IMR-90 (cell line): Measurements from ENCODE around the gene PRAC1. TPM values are rescaled to one million over a fixed set of nuclear protein-coding genes. Genes with fewer than 3 reads are reported as not detected.

ENCODE experiments used
- ATAC-seq: fragments of 200-7000 bp; cut with Tn5 transposase; 2 replicates; pipeline ENCODE4 v1.9.1; 2020; ENCODE audit warnings: low read depth, mild to moderate bottlenecking, moderate library complexity
- BruUV-seq: library from RNA; stranded (reverse); fragments of 400-500 nt; replicated peaks from 2 replicates; lab custom pipeline; 2021; lab: Mats Ljungman, UMichigan
- CTCF ChIA-PET: fragments of 300-600 bp; formaldehyde crosslinking; extraction: SDS; loops from one replicate; lab custom pipeline; 2021; ENCODE audit warnings: antibody characterized with exemption; lab: Yijun Ruan, JAX
- POLR2A ChIA-PET: fragments of 300-600 bp; sonication (Branson Sonifier 250); formaldehyde crosslinking; loops from one replicate; lab custom pipeline; 2022; ENCODE audit warnings: antibody characterized with exemption; ENCODE audit not compliant: unreplicated experiment; lab: Charles Lee
- DNase-seq: peaks from one replicate; pipeline ENCODE4 v3.0.0; 2013
- H2AFZ ChIP-seq: replicated peaks from 2 replicates; pipeline ENCODE3; 2013; ENCODE audit warnings: low read length, mild to moderate bottlenecking; ENCODE audit not compliant: poor library complexity
- H2AK5ac ChIP-seq: 2 replicates; pipeline ENCODE4 v1.6.1; 2013; ENCODE audit warnings: low read depth, low read length, inconsistent platforms
- H2AK9ac ChIP-seq: replicated peaks from 2 replicates; pipeline ENCODE3; 2013; ENCODE audit warnings: mild to moderate bottlenecking, low read depth, low read length, moderate library complexity; ENCODE audit not compliant: poor library complexity
- H2BK120ac ChIP-seq: 2 replicates; pipeline ENCODE4 v1.6.1; 2013; ENCODE audit warnings: low read depth, low read length, inconsistent platforms
- H2BK15ac ChIP-seq: 3 replicates; pipeline ENCODE4 v1.6.1; 2013; ENCODE audit warnings: low read depth, low read length, inconsistent platforms
- H2BK20ac ChIP-seq: 2 replicates; pipeline ENCODE4 v1.6.1; 2013; ENCODE audit warnings: low read depth, mild to moderate bottlenecking, inconsistent platforms, low read length, moderate library complexity
- H2BK5ac ChIP-seq: 2 replicates; pipeline ENCODE4 v1.6.1; 2013; ENCODE audit warnings: mild to moderate bottlenecking, low read depth, low read length, inconsistent platforms; ENCODE audit not compliant: poor library complexity, severe bottlenecking
- H3K14ac ChIP-seq: replicated peaks from 2 replicates; pipeline ENCODE4 v1.6.1; 2013; ENCODE audit warnings: low read depth, low read length, inconsistent platforms
- H3K18ac ChIP-seq: 2 replicates; pipeline ENCODE4 v1.6.1; 2013; ENCODE audit warnings: low read depth, low read length, control low read depth
- H3K23ac ChIP-seq: 2 replicates; pipeline ENCODE4 v1.6.1; 2013; ENCODE audit warnings: low read depth, low read length, inconsistent platforms
- H3K27ac ChIP-seq: 2 replicates; pipeline ENCODE4 v1.5.1; 2013; ENCODE audit warnings: mild to moderate bottlenecking, control low read depth, low read length; ENCODE audit not compliant: insufficient read depth
- H3K27me3 ChIP-seq: 2 replicates; pipeline ENCODE4 v1.6.1; 2013; ENCODE audit warnings: low read length; ENCODE audit not compliant: control insufficient read depth, insufficient read depth
- H3K36me3 ChIP-seq: 2 replicates; pipeline ENCODE4 v1.6.1; 2013; ENCODE audit warnings: low read length, mixed read lengths; ENCODE audit not compliant: control insufficient read depth, insufficient read depth
- H3K4ac ChIP-seq: 2 replicates; pipeline ENCODE4 v1.6.1; 2013; ENCODE audit warnings: low read depth, low read length, inconsistent platforms
- H3K4me1 ChIP-seq: 2 replicates; pipeline ENCODE4 v1.6.1; 2013; ENCODE audit warnings: low read length, mixed read lengths; ENCODE audit not compliant: control insufficient read depth, insufficient read depth
- H3K4me2 ChIP-seq: 2 replicates; pipeline ENCODE4 v1.6.1; 2013; ENCODE audit warnings: low read depth, mild to moderate bottlenecking, control low read depth, low read length, moderate library complexity
- H3K4me3 ChIP-seq: 2 replicates; pipeline ENCODE4 v1.5.1; 2013; ENCODE audit warnings: low read depth, mild to moderate bottlenecking, control low read depth, low read length, moderate library complexity; ENCODE audit not compliant: insufficient read depth
- H3K56ac ChIP-seq: 2 replicates; pipeline ENCODE4 v1.6.1; 2013; ENCODE audit warnings: low read length, inconsistent platforms; ENCODE audit not compliant: insufficient read depth; ENCODE audit errors: extremely low read depth
- H3K79me1 ChIP-seq, 2 experiments: 2 replicates each; pipeline ENCODE4 v1.6.1; 2013; ENCODE audit warnings: low read length in 2 of 2, inconsistent platforms in 1 of 2, low read depth in 1 of 2
- H3K9ac ChIP-seq: 2 replicates; pipeline ENCODE4 v1.6.1; 2013; ENCODE audit warnings: low read depth, low read length, control low read depth
- H3K9me1 ChIP-seq: 2 replicates; pipeline ENCODE4 v1.6.1; 2013; ENCODE audit warnings: low read length, inconsistent platforms; ENCODE audit not compliant: insufficient read depth
- H3K9me3 ChIP-seq: 2 replicates; pipeline ENCODE4 v1.6.1; 2013; ENCODE audit warnings: low read length; ENCODE audit not compliant: control insufficient read depth, insufficient read depth
- H4K20me1 ChIP-seq: 2 replicates; pipeline ENCODE4 v1.6.1; 2013; ENCODE audit warnings: low read length, inconsistent platforms; ENCODE audit not compliant: insufficient read depth
- H4K5ac ChIP-seq: 2 replicates; pipeline ENCODE4 v1.6.1; 2013; ENCODE audit warnings: mild to moderate bottlenecking, low read depth, low read length, control low read depth
- H4K8ac ChIP-seq, 2 experiments: 2 replicates each; pipeline ENCODE4 v1.6.1; 2013; ENCODE audit warnings: low read depth in 2 of 2, low read length in 2 of 2, control low read depth in 1 of 2, inconsistent platforms in 1 of 2
- H4K91ac ChIP-seq: 2 replicates; pipeline ENCODE4 v1.6.1; 2013; ENCODE audit warnings: low read depth, low read length, inconsistent platforms; ENCODE audit not compliant: insufficient read depth
- CTCF ChIP-seq: conservative IDR thresholded peaks from 2 replicates; pipeline ENCODE4 v1.5.1; 2012; ENCODE audit warnings: mild to moderate bottlenecking, low read depth, low read length, improper control_type of control experiment
- ELK1 ChIP-seq: fragments of 150-350 bp; IDR thresholded peaks from 2 replicates; pipeline ENCODE4 v1.6.1; 2016; ENCODE audit warnings: low read depth, mild to moderate bottlenecking, low read length, moderate library complexity, borderline replicate concordance
- FOS ChIP-seq: fragments of 150-350 bp; IDR thresholded peaks from 2 replicates; pipeline ENCODE4 v1.6.1; 2016; ENCODE audit warnings: low read depth, low read length
- NFE2L2 ChIP-seq: fragments of 150-350 bp; IDR thresholded peaks from 2 replicates; pipeline ENCODE4 v1.6.1; 2016; ENCODE audit warnings: low read depth, mild to moderate bottlenecking, low read length
- RAD21 ChIP-seq: IDR thresholded peaks from 2 replicates; pipeline ENCODE4 v1.6.1; 2012; ENCODE audit warnings: low read length, improper control_type of control experiment
- USF2 ChIP-seq: fragments of 150-350 bp; IDR thresholded peaks from 2 replicates; pipeline ENCODE4 v1.6.1; 2017; ENCODE audit warnings: mild to moderate bottlenecking, antibody characterized with exemption, low read length, low read depth
- WGBS, 2 experiments: methylation state at CpG; one replicate each; pipeline versions ENCODE4 v1.1.5 to v1.1.7; 2013; ENCODE audit warnings: missing lambda C conversion rate in 2 of 2; ENCODE audit not compliant: insufficient read length in 1 of 2; ENCODE audit errors: extremely low coverage in 2 of 2; 5-methylcytosine and 5-hydroxymethylcytosine counted together
- dilution Hi-C: fragments of 300-500 bp; cut with HindIII; formaldehyde crosslinking; loops from one replicate; pipeline ENCODE4 v1.14.3; 2018; ENCODE audit warnings: low sequenced_read_pairs; ENCODE audit not compliant: unreplicated experiment
- in situ Hi-C: fragments of 300-500 bp; cut with MboI; formaldehyde crosslinking; loops from 3 replicates; pipeline ENCODE4 v1.14.3; 2019; ENCODE audit warnings: low sequenced_read_pairs, inconsistent platforms, mixed read lengths
- intact Hi-C: fragments of 100-400 bp; cut with micrococcal nuclease; formaldehyde crosslinking; loops from 2 replicates; pipeline ENCODE4 v1.10.0; 2022
- polyA plus RNA-seq, 3 experiments: library from polyadenylated mRNA; depleted of rRNA; stranded (reverse); fragments of >200 nt; gene quantifications; 2 replicates each; pipeline ENCODE4 v1.2.3, GENCODE V29; 2012; ENCODE audit warnings: low replicate concordance in 1 of 3
- total RNA-seq: library from RNA; depleted of rRNA; stranded (reverse); fragments of >200 nt; gene quantifications from 2 replicates; pipeline ENCODE4 v1.2.3, GENCODE V29; 2012

Gene PRAC1
- total and polyA plus RNA-seq, 2 of the 4 experiments (the other 2 are of a cell fraction) = not detected

- H3K9me3 ChIP-seq = no peaks in the 10 kb centered on the region
- H4K5ac ChIP-seq = no peak overlapping the region
- no peaks in the 10 kb centered on the region for H3K79me1 ChIP-seq
- DNase-seq (no peak), ATAC-seq (no peak)
- H3K9ac ChIP-seq = no peak overlapping the region
- no peaks in the 10 kb centered on the region for H3K9me1 ChIP-seq
- TF ChIP-seq ELK1 (no peak), CTCF (no peak), RAD21 (no peak), FOS (no peak), USF2 (no peak), NFE2L2 (no peak)
- peaks cover 78% of the 10 kb centered on the region for H3K27me3 ChIP-seq
- H3K4me1 ChIP-seq = no peaks in the 10 kb centered on the region
- H2AFZ ChIP-seq = no peak overlapping the region
- no peak overlapping the region for H4K91ac ChIP-seq
- no peak overlapping the region for H3K4me3 ChIP-seq
- H3K4me2 ChIP-seq = no peak overlapping the region
- H4K20me1 ChIP-seq = no peaks in the 10 kb centered on the region
- no peak overlapping the region for H2BK5ac ChIP-seq
- no peak overlapping the region for H2AK5ac ChIP-seq
- H3K56ac ChIP-seq = no peak overlapping the region
- H4K8ac ChIP-seq = no peak overlapping the region
- no peak overlapping the region for H3K14ac ChIP-seq
- POLR2A ChIA-PET = no interaction called here
- dilution Hi-C loops = no loop called here
- H3K27ac ChIP-seq = no peak overlapping the region
- in situ Hi-C loops = loop anchor here (25.0 kb wide), 1 partner anchor 380 kb away; no protein-coding TSS in a partner anchor
- WGBS, 2 experiments = no CpG with 5 or more reads among the region's 4 CpGs
- no peaks in the 10 kb centered on the region for H3K36me3 ChIP-seq
- BruUV-seq = no TSS peak
- no peak overlapping the region for H2BK15ac ChIP-seq
- intact Hi-C loops = no loop called here
- CTCF ChIA-PET = interaction anchor here (1.2 kb wide), 1 partner anchor 89 kb away, joined by 3 read pairs; no protein-coding TSS in a partner anchor
- no peak overlapping the region for H2AK9ac ChIP-seq
- H2BK20ac ChIP-seq = no peak overlapping the region
- H3K4ac ChIP-seq = no peak overlapping the region
- H2BK120ac ChIP-seq = no peak overlapping the region
- H3K18ac ChIP-seq = no peak overlapping the region
- H3K23ac ChIP-seq = no peak overlapping the region
These were observed 45.0 kb upstream of the PRAC1 start for GRCh38 chr17:48767263-48767774.
